HepG2 (cell line): ENCODE measurements around the gene DLG2. TPM values are rescaled to one million over a fixed set of nuclear protein-coding genes. Genes with fewer than 3 reads are reported as not detected.
A peak's percentile ranks its signal among the peaks of the same experiment; 100 is the strongest.

Experiments
- BCL6 ChIP-seq: IDR thresholded peaks from 2 replicates; pipeline ENCODE4 v1.6.1; 2016; ENCODE audit warnings: missing genetic modification reagents, missing compliant biosample characterization
- CBX2 ChIP-seq, 2 experiments: fragments of 200-600 bp in 1 of 2; sonication (generic); formaldehyde crosslinking in 1 of 2; IDR thresholded peaks; 2 replicates each; pipeline versions ENCODE4 v1.7.0 to v1.8.1; 2018 to 2022; ENCODE audit warnings: low read depth in 2 of 2, low read length in 1 of 2, mild to moderate bottlenecking in 1 of 2, missing genetic modification reagents in 1 of 2
- CENPT ChIP-seq: sonication (generic); formaldehyde crosslinking; IDR thresholded peaks from 2 replicates; pipeline ENCODE4 v1.8.0; 2022; ENCODE audit warnings: low read depth, mild to moderate bottlenecking, moderate library complexity, missing genetic modification reagents
- CTCF ChIP-seq: sonication (generic); formaldehyde crosslinking; IDR thresholded peaks from 2 replicates; pipeline ENCODE4 v1.5.0; 2020; ENCODE audit warnings: mild to moderate bottlenecking, missing genetic modification reagents, moderate library complexity
- ERF ChIP-seq: IDR thresholded peaks from 2 replicates; pipeline ENCODE4 v1.6.1; 2018; ENCODE audit warnings: missing biosample characterization, missing genetic modification reagents
- IKZF5 ChIP-seq: IDR thresholded peaks from 2 replicates; pipeline ENCODE4 v1.6.1; 2018; ENCODE audit warnings: missing genetic modification reagents, mild to moderate bottlenecking, missing compliant biosample characterization
- PAF1 ChIP-seq: IDR thresholded peaks from 2 replicates; pipeline ENCODE4 v1.6.1; 2016; ENCODE audit warnings: missing genetic modification reagents, missing compliant biosample characterization
- RAD21 ChIP-seq: fragments of 450-650 bp; formaldehyde crosslinking; IDR thresholded peaks from 2 replicates; pipeline ENCODE4 v1.5.0; 2020; ENCODE audit warnings: mild to moderate bottlenecking
- REXO4 ChIP-seq: sonication (generic); formaldehyde crosslinking; IDR thresholded peaks from 2 replicates; pipeline ENCODE4 v1.8.0; 2022; ENCODE audit warnings: missing genetic modification reagents, mild to moderate bottlenecking, borderline replicate concordance
- RXRB ChIP-seq: IDR thresholded peaks from 2 replicates; pipeline ENCODE4 v1.6.1; 2016; ENCODE audit warnings: borderline replicate concordance, missing genetic modification reagents, missing compliant biosample characterization
- SMC3 ChIP-seq: IDR thresholded peaks from 2 replicates; pipeline ENCODE4 v1.6.1; 2011; ENCODE audit warnings: low read length, improper control_type of control experiment
- STAG1 ChIP-seq: sonication (generic); formaldehyde crosslinking; IDR thresholded peaks from 2 replicates; pipeline ENCODE4 v1.4.0; 2020; ENCODE audit warnings: missing genetic modification reagents
- TEAD3 ChIP-seq: optimal IDR thresholded peaks from 2 replicates; pipeline ENCODE3; 2016; ENCODE audit warnings: borderline replicate concordance
- XRCC5 ChIP-seq: fragments of 200-400 bp; formaldehyde crosslinking; optimal IDR thresholded peaks from 2 replicates; pipeline ENCODE3; 2017; ENCODE audit warnings: mild to moderate bottlenecking, low read length
- ZMYM4 ChIP-seq: sonication (generic); formaldehyde crosslinking; IDR thresholded peaks from 2 replicates; pipeline ENCODE4 v1.8.1; 2023; ENCODE audit warnings: mild to moderate bottlenecking, missing genetic modification reagents
- ZNF124 ChIP-seq: sonication (generic); formaldehyde crosslinking; IDR thresholded peaks from 2 replicates; pipeline ENCODE4 v1.4.0; 2020; ENCODE audit warnings: missing genetic modification reagents
- ZZZ3 ChIP-seq: sonication (generic); formaldehyde crosslinking; IDR thresholded peaks from 2 replicates; pipeline ENCODE4 v1.4.0; 2020; ENCODE audit warnings: missing genetic modification reagents, mild to moderate bottlenecking, borderline replicate concordance
- polyA plus RNA-seq, 8 experiments: library from polyadenylated mRNA; depleted of rRNA in 3 of 8; stranded (reverse) in 7 of 8; unstranded in 1 of 8; fragments of >200 nt; fragmentation: Illumina TruSeq in 4 of 8; extraction: Trizol in 4 of 8; gene quantifications; 2 replicates each; pipeline versions ENCODE4 v1.2.1 to v1.2.3, GENCODE V29; 2011 to 2016; ENCODE audit warnings: low read depth in 4 of 8, missing spikeins in 1 of 8, mixed read lengths in 1 of 8; ENCODE audit not compliant: insufficient read depth in 1 of 8
- total RNA-seq, 5 experiments: library from RNA; depleted of rRNA; stranded (reverse); fragments of >200 nt; fragmentation: Illumina TruSeq; extraction: Trizol; gene quantifications; 2 replicates each; pipeline ENCODE4 v1.2.3, GENCODE V29; 2016; ENCODE audit warnings: low read depth in 1 of 5

DLG2 gene
- total and polyA plus RNA-seq, 2 of the 13 experiments (the other 11 are each of a cell fraction or from before 2014, with no cell fraction given): 0.46 to 1.0 TPM

- no peak for TF ChIP-seq CENPT (CRISPR knock-in tag)
- TF ChIP-seq STAG1 (CRISPR knock-in tag): peak; percentile 97
- no peak for TF ChIP-seq REXO4 (CRISPR knock-in tag)
- TF ChIP-seq XRCC5: peak; percentile 20
- TF ChIP-seq RAD21 (CRISPR knock-in tag): peak; percentile 83
- TF ChIP-seq ZMYM4 (CRISPR knock-in tag): peak; percentile 23; the same call in 1 of the 2 replicates
- TF ChIP-seq ZNF124 (CRISPR knock-in tag): 0 out of 2 replicates have a peak, but pooled peaks have one; percentile 35
- TF ChIP-seq PAF1 (CRISPR knock-in tag): no peak
- 0 out of 2 replicates have a peak, but pooled peaks have one; percentile 28 for TF ChIP-seq IKZF5 (CRISPR knock-in tag)
- peak; percentile 21 for TF ChIP-seq TEAD3 (CRISPR knock-in tag)
- 0 out of 2 replicates have a peak, but pooled peaks have one; percentile 21 for TF ChIP-seq ERF
- no peak for TF ChIP-seq CBX2 (IDR thresholded peaks at IDR 0.05; ENCODE audit: low read depth, low read length)
- TF ChIP-seq CBX2 (CRISPR knock-in tag; IDR thresholded peaks at IDR 0.05; ENCODE audit: low read depth): no peak
- TF ChIP-seq RXRB (CRISPR knock-in tag): 0 out of 2 replicates have a peak, but pooled peaks have one; percentile 9
- TF ChIP-seq CTCF (CRISPR knock-in tag): peak; percentile 96
- 0 out of 2 replicates have a peak, but pooled peaks have one; percentile 16 for TF ChIP-seq BCL6 (CRISPR knock-in tag)
- TF ChIP-seq SMC3: peak; percentile 96
- TF ChIP-seq ZZZ3 (CRISPR knock-in tag): no peak
Measured at GRCh38 chr11:83836883-83837654, 1790.1 kb downstream of the DLG2 start (continued).
